Dendritic cell treated with granulocyte-macrophage colony-stimulating factor and Interleukin-4, amounts not matched to agents 40 ng/mL and 50 ng/mL, for 4 days (primary cell): ENCODE measurements around the gene CAPN3.

ENCODE experiments used
- H3K27ac Mint-ChIP-seq: one replicate; pipeline ENCODE4 v1.8.0; 2022; ENCODE audit warnings: mild to moderate bottlenecking, mixed read lengths
- H3K27me3 Mint-ChIP-seq: one replicate; pipeline ENCODE4 v1.8.0; 2022; ENCODE audit warnings: mild to moderate bottlenecking, mixed read lengths
- H3K36me3 Mint-ChIP-seq: one replicate; pipeline ENCODE4 v1.8.0; 2022; ENCODE audit warnings: low read depth, mixed read lengths
- H3K4me1 Mint-ChIP-seq: one replicate; pipeline ENCODE4 v1.8.0; 2022; ENCODE audit warnings: low read depth, mixed read lengths
- H3K4me3 Mint-ChIP-seq: one replicate; pipeline ENCODE4 v1.8.0; 2022; ENCODE audit warnings: mild to moderate bottlenecking, moderate library complexity, mixed read lengths
- H3K9me3 Mint-ChIP-seq: one replicate; pipeline ENCODE4 v1.8.0; 2022; ENCODE audit warnings: mixed read lengths
- intact Hi-C: fragments of 100-400 bp; cut with micrococcal nuclease; formaldehyde crosslinking; loops from one replicate; pipeline ENCODE4 v1.15.0; 2022

Gene CAPN3

DNA sequence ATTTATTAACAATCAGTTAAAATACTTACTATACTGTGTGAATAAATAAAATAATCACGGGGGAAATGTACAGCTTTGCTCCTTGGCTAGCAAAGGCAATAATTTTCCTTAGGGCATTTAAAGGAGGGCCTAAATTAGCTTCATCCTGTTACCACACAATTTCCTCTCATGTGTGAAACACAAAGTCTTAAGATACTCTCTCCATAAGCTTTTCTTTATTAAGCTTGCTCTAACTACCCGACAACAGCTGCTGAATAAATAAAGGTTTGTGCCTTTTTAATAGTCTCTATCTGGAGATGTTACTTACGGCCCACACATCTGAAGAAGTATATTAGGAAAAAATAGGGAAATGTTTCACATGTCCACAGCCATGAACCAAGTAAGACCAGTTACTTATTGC is 102.0 kb downstream of the CAPN3 start:
- intact Hi-C loops = no loop called here
- H3K4me3 Mint-ChIP-seq = no peak overlapping the region
- peaks cover 17% of the 10 kb centered on the region for H3K4me1 Mint-ChIP-seq
- H3K27me3 Mint-ChIP-seq = no peaks in the 10 kb centered on the region
- H3K27ac Mint-ChIP-seq = no peak overlapping the region
- no peaks in the 10 kb centered on the region for H3K9me3 Mint-ChIP-seq
- H3K36me3 Mint-ChIP-seq = peaks cover 86% of the 10 kb centered on the region
